Gastroesophageal sphincter (tissue), 3 donors: Measurements from ENCODE around the gene RGS12.

ENCODE experiments used
- EP300 ChIP-seq: sonication (generic); formaldehyde crosslinking; IDR thresholded peaks from one replicate; pipeline ENCODE4 v1.6.1; 2017; ENCODE audit warnings: antibody characterized with exemption, mild to moderate bottlenecking
- POLR2A ChIP-seq, 2 donors: fragments of 450-650 bp; IDR thresholded peaks; one replicate each; pipeline ENCODE4 v1.6.1; 2017; ENCODE audit warnings: antibody characterized with exemption in 2 of 2, mild to moderate bottlenecking in 2 of 2, moderate library complexity in 1 of 2
- POLR2AphosphoS5 ChIP-seq: sonication (generic); formaldehyde crosslinking; IDR thresholded peaks from one replicate; pipeline ENCODE4 v1.6.1; 2017; ENCODE audit warnings: antibody characterized with exemption
- TF ChIP-seq, protein P1 (sequence below), 4 experiments: fragments of 200-600 bp in 2 of 4; fragments of 450-650 bp in 2 of 4; sonication (generic) in 1 of 4; IDR thresholded peaks; one replicate each; pipeline ENCODE4 v1.5.1; 2017 to 2019; ENCODE audit warnings: antibody characterized with exemption in 4 of 4, mild to moderate bottlenecking in 2 of 4, moderate library complexity in 2 of 4

DNA sequence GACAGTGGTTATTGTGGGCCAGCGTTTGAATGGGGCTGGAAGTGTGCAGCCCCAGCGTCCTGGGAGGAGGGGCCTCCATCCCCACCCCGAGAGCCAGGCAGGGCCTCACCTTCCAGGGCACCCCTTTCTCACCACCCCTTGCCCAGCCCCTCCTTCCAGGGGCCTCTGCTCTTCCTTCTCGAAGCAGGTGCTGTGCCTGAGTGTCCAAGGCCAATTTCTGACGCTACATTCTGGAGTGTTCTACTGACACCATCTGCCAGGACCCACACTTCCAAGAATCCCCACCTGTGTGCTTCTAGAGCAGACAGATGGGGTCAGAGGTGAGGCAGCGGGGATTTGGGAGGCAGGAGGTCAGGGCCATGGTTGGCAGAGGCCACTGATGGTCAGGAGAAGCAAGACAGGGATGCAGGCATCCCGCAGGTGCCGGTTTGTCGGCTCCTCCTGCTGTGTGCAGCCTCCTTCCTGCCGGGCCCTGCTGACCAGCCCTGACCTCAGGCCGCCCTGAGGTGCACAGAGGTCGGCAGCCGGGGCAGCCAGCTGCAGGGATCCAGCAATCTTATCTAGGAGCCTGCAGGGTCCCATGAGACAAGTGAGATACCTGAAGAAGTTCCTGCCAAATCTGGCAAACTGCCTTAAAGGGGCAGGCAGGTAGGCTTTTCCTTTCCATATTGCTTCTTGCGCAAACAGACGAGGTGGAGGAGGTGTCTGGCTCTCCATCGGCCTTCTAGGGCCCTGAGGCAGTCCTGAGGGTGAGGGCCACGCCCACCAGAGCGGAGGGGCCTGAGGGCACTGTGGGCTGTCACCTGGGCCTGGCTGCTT lies 25.0 kb upstream of the RGS12 start:
- TF ChIP-seq, protein P1, sequence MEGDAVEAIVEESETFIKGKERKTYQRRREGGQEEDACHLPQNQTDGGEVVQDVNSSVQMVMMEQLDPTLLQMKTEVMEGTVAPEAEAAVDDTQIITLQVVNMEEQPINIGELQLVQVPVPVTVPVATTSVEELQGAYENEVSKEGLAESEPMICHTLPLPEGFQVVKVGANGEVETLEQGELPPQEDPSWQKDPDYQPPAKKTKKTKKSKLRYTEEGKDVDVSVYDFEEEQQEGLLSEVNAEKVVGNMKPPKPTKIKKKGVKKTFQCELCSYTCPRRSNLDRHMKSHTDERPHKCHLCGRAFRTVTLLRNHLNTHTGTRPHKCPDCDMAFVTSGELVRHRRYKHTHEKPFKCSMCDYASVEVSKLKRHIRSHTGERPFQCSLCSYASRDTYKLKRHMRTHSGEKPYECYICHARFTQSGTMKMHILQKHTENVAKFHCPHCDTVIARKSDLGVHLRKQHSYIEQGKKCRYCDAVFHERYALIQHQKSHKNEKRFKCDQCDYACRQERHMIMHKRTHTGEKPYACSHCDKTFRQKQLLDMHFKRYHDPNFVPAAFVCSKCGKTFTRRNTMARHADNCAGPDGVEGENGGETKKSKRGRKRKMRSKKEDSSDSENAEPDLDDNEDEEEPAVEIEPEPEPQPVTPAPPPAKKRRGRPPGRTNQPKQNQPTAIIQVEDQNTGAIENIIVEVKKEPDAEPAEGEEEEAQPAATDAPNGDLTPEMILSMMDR (IDR thresholded peaks at IDR 0.05), result no peak
- TF ChIP-seq POLR2AphosphoS5 (no peak), POLR2A (IDR thresholded peaks at IDR 0.05) (no peak), EP300 (no peak)
